Measurements from ENCODE around the gene MCEMP1.

The MCEMP1 gene

DNA sequence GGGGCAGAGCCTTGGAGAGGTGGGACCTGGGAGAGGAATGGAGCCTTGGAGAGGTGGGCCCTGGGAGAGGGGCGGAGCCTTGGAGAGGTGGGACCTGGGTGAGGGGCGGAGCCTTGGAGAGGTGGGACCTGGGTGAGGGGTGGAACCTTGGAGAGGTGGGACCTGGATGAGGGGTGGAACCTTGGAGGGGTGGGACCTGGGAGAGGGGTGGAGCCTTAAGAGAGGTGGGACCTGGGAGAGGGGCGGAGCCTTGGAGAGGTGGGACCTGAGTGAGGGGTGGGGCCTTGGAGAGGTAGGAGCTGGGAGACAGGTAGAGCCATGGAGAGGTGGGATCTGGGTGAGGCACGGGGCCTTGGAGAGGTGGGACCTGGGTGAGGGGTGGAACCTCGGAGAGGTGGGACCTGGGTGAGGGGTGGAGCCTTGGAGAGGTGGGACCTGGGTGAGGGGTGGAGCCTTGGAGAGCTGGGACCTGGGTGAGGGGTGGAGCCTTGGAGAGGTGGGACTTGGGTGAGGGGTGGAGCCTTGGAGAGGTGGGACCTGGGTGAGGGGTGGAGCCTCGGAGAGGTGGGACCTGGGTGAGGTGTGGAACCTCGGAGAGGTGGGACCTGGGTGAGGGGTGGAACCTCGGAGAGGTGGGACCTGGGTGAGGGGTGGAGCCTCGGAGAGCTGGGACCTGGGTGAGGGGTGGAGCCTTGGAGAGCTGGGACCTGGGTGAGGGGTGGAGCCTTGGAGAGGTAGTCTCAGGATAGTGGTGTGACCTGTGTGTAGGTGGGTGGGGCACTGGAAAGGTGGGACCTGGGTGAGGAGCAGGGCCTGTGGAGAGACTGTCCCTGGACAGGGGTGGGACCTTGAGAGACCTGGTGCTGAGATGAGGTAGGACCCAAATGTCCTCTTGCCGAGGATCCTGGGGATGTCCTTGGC is 33.0 kb upstream of the MCEMP1 start:
- peak in 1 of 3 donors; percentile 29 for DNase-seq (ENCODE audit: low read depth in 3 of 3)

GRCh38 chr19:7644550-7644877 is 32.4 kb upstream of the MCEMP1 start:
- no peak for DNase-seq (ENCODE audit: low read depth in 3 of 3)

DNA sequence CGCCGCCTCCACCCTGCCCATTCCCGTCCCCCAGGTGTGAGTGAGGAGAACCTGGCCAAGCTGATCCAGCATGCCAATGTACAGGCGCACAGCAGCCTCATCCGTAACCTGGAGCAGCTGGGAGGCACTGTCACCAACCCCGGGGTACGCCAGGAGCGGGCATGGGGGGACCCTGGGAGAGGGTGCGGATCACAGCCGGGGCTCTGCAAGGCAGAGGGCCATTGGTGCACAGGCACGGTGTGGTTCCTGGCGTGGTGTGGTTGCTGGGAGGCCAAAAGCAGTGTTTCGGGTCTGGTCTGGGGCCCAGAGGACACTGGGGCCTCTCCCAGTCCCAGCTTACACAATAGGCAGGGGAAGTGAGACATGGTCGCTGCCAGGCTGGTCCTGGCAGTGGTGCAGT is 31.7 kb upstream of the MCEMP1 start:
- DNase-seq (ENCODE audit: low read depth in 3 of 3): no peak

GRCh38 chr19:7645656-7646425 is 31.0 kb upstream of the MCEMP1 start:
- DNase-seq (ENCODE audit: low read depth in 3 of 3): no peak

DNA sequence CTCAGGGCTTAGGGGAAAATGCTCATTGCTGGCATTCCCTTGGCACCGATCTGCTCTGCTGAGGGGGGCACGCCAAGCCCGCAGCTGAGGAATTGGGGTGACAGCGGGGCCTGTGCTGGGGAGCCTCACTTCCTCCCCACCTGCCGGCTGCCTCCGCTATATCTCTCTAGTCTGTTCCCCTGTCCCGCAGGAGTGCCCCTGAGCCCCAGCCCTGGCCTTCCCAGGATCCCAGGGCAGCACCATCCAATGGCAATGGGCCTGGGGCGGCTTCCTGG is 30.5 kb upstream of the MCEMP1 start:
- no peak for DNase-seq (ENCODE audit: low read depth in 3 of 3)

DNA sequence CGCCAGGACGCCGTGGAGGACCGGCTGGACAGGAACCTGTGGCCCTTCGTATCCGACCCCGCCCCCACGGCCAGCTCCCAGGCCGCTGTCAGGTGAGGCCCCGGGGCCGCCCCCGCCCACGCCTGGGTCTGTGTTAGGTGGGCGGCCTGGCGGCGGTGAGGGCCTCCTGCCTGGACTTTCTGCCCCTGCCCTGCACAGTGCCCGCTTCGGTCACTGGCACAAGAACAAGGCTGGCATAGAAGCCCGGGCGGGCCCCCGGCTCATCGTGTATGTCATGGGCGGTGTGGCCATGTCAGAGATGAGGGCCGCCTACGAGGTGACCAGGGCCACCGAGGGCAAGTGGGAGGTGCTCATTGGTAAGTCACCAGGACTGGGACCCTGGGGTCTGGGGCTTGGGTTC is 29.7 kb upstream of the MCEMP1 start:
- DNase-seq (ENCODE audit: low read depth in 3 of 3): no peak

- DNase-seq (ENCODE audit: low read depth in 3 of 3): no peak
These were observed 28.4 kb upstream of the MCEMP1 start for GRCh38 chr19:7648265-7649014.

GRCh38 chr19:7650148-7650547 is 26.7 kb upstream of the MCEMP1 start:
- no peak for DNase-seq (ENCODE audit: low read depth in 3 of 3)

DNA sequence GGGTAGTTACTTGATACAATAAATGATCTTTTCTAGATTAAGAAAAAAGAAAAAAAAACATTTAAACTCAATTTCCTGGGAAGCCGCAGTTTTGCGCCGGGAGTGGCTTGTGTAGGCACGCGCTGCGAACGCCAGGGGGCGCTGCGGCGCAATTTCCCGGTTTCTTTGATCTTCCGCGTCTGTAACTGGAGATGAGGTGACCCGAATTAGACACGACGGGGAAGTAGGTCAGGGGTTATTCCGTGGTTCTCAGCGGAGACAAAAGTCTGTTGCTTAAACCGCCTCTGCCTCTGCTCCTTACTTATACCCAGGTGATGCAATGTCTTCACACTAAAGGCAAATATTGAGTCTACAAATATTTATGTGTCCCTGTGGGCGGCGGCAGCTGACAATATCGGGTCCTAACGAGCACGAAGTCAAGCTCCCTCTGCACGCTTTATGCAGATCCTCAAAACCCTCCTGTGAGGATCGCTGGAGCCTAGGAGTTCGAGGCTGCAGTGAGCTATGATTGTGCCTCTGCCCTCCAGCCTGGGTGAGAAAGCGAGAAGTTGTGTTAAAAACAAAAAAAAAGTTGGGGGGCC is 24.7 kb upstream of the MCEMP1 start:
- DNase-seq (ENCODE audit: low read depth in 3 of 3): peak; percentile 71 to 83 (median 72)

GRCh38 chr19:7654401-7654800 is 22.5 kb upstream of the MCEMP1 start:
- no peak for DNase-seq (ENCODE audit: low read depth in 3 of 3)

DNA sequence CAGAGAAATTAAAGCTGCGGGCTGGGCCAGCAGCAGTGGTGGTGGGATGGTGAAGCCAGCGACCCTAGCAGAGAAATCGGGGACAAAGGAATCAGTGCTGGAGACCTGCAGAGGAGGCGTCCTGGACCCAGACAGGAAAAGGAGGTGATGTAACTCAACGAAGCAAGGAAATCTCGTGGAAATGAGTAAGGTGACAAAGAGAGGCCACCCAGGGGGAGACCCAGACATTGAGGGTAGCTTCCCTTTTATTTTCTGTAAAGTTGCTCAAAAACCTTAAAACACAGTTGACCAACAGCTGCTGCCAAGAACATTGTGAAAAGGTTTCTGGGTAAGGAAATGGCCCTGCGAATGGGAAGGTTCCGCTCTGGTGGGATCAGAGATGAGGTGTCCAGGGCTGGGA is 21.3 kb upstream of the MCEMP1 start:
- DNase-seq (ENCODE audit: low read depth in 3 of 3): no peak

DNA sequence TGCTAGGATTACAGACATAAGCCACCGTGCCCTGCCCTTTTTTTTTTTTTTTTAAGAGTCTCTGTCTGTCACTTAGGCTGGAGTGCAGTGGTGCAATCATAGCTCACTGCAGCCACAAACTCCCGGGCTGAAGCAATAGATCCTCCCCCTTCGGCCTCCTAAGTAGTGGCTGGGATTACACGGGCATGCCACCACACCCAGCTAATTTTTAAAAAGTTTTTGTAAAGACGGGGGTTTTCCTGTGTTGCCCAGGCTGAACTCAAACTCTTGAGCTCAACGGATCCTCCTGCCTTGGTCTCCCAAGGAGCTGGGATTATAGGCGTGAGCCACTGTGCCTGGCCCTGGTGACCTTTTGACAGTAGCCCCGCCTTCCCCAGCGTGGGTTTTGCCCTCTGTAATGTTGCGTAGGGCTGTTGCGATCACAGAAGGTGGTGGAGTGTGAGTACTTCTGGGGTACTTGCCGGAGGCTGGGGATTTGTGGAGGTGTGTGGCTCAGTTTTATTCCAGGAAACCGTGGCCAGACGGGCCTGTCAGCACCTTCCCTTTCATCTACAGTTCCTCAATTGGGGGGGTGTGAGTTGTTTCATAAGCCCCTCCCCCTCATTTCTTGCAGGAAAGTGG is 19.6 kb upstream of the MCEMP1 start:
- no peak for DNase-seq (ENCODE audit: low read depth in 3 of 3)

- DNase-seq (ENCODE audit: low read depth in 3 of 3): no peak
These were observed 18.6 kb upstream of the MCEMP1 start for GRCh38 chr19:7658219-7658686.

- no peak for DNase-seq (ENCODE audit: low read depth in 3 of 3)
These were observed 14.9 kb upstream of the MCEMP1 start for GRCh38 chr19:7661744-7662538.

DNA sequence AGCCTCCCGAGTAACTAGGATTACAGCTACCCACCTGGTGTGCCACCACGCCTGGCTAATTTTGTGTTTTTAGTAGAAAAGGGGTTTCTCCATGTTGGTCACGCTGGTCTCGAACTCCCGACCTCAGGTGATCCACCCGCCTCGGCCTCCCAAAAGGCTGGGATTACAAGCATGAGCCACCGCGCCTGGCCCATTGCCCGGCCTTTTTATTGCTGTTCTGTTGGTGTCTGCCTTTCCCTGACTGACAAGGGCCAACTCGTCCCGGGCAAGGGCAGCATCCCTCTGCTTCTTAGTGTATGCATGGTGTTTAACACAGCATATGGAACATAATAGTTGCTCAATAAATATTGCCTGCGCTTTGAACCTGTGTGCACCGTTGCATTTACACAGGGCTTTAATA is 14.2 kb upstream of the MCEMP1 start:
- no peak for DNase-seq (ENCODE audit: low read depth in 3 of 3)

GRCh38 chr19:7663706-7664105 is 13.2 kb upstream of the MCEMP1 start:
- no peak for DNase-seq (ENCODE audit: low read depth in 3 of 3)

DNA sequence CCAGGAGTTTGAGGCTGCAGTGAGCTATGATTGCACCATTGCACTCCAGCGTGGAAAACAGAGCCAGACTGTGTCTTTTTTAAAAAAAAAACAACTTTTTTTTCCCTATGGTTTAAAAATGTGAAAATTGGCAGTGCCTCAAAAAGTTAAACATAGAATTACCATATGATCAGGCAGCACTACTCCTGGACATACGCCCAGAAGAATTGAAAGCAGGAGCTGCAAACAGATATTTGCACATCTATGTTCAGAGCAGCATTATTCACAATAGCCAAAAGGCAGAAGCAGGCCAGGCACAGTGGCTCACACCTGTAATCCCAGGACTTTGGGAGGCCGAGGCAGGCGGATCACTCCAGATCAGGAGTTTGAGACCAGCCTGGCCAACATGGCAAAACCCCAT is 11.8 kb upstream of the MCEMP1 start:
- DNase-seq (ENCODE audit: low read depth in 3 of 3): no peak

DNA sequence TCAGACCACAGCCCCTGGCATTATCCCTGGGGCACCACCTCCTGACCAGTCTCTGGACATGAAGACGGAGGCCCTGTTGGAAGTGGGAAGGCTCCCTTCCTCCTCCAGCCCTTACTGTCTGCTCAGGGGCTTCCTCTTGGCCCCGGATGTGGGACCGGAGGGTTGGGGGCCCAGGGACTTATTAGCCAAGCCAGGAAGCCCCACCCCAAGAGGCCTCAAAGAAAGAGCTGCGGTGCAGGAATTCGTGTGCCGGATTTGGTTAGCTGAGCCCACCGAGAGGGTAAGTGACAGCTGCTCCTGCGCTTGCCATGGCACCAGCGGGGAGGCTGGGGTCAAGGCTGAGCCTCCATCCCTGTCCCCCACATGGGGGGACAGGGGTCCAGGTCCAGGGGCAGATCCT is 8.0 kb upstream of the MCEMP1 start, which contains the start of gene RETN:
Gene RETN (plus strand): TSS at position 208 of the 400 bp plus-strand sequence. CDS start 278 bp downstream, outside the sequence.
- no peak for DNase-seq (ENCODE audit: low read depth in 3 of 3)

DNA sequence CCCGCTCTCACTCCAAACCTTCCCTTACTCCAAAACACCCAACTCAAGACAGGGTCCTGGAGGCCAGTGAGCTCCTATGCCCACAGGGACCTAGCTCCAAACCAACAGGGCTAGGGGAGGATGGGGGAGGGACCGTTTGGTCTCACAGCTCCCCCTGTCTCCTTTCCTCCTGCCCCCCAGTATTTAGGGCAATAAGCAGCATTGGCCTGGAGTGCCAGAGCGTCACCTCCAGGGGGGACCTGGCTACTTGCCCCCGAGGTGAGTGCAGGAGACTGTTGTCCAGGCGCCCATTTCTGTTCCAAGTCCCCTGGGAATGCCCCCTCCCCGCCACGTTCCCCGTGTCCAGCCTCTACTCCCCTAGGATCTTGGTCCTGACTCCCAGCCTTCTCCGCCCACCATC is 7.2 kb upstream of the MCEMP1 start:
- DNase-seq (ENCODE audit: low read depth in 3 of 3): no peak

GRCh38 chr19:7670150-7670783 is 6.6 kb upstream of the MCEMP1 start:
- no peak for DNase-seq (ENCODE audit: low read depth in 3 of 3)
